Right cardiac atrium (tissue), 5 donors: ENCODE measurements around the gene SGTB. TPM values are rescaled to one million over a fixed set of nuclear protein-coding genes. Genes with fewer than 3 reads are reported as not detected.

ENCODE experiments used
- ATAC-seq, 2 donors: fragments of 200-7000 bp; cut with Tn5 transposase; one replicate each; pipeline versions ENCODE4 v1.8.0 to v1.9.1; 2020; ENCODE audit warnings: moderate library complexity in 2 of 2, mild to moderate bottlenecking in 1 of 2
- DNase-seq, 3 donors: peaks; one replicate each; pipeline ENCODE4 v3.0.0-alpha.2; 2020
- H3K27ac ChIP-seq: one replicate; pipeline ENCODE4 v1.5.1; 2013; ENCODE audit warnings: mild to moderate bottlenecking, low read length, control low read depth, moderate library complexity
- H3K27me3 ChIP-seq: one replicate; pipeline ENCODE4 v1.6.1; 2013; ENCODE audit not compliant: control insufficient read depth, insufficient read depth
- H3K4me1 ChIP-seq: one replicate; pipeline ENCODE4 v1.6.1; 2013; ENCODE audit warnings: low read length; ENCODE audit not compliant: control insufficient read depth, insufficient read depth
- H3K4me3 ChIP-seq: one replicate; pipeline ENCODE4 v1.5.1; 2013; ENCODE audit warnings: low read length, control low read depth
- H3K9me3 ChIP-seq: one replicate; pipeline ENCODE4 v1.6.1; 2013; ENCODE audit warnings: low read length; ENCODE audit not compliant: control insufficient read depth
- WGBS: extraction: QIAGEN DNeasy Blood & Tissue Kit; methylation state at CpG from one replicate; pipeline ENCODE4 v1.1.7; 2013; 5-methylcytosine and 5-hydroxymethylcytosine counted together
- intact Hi-C, 4 donors: fragments of 100-400 bp; cut with DNase I; formaldehyde crosslinking; loops; one replicate each; pipeline versions ENCODE4 v1.11.0 to v1.14.0; 2022 to 2023
- long read RNA-seq, 4 donors: library from polyadenylated mRNA; unstranded; transcript quantifications; one replicate each; pipeline ENCODE4 v2.0.0, GENCODE V29; 2020 to 2021
- polyA plus RNA-seq: library from polyadenylated mRNA; stranded (reverse); fragments of 200-250 nt; gene quantifications from one replicate; pipeline ENCODE4 v1.2.3, GENCODE V29; 2013
- total RNA-seq, 4 donors: library from RNA; stranded (reverse); fragmentation: NEBNext Ultra II Directional; extraction: Animal tissue kit (Norgen Biotek cat#: 25700); gene quantifications; one replicate each; pipeline ENCODE4 v1.2.1, GENCODE V29; 2021
- donor health status: healthy with polysubstance abuse.
- donor health status: DM: no; HTN: yes; CAD: no.
- donor health status: DM: no; HTN: no; CAD: no.
- donor health status: DM: no; HTN: yes; CAD: no; lungs with severe emphysema.
- donor health status: DM: yes; HTN: yes; CAD: no.

The SGTB gene
- total RNA-seq (10 to 100 TPM in 1 of 4 donors, 1 to 10 TPM in 3; 8.7 to 10.2 (median 9.4) TPM), polyA plus RNA-seq (2.6 TPM)
- long read RNA-seq, donor 1, full-length matches to known transcripts, result 4 of 5 reads
- long read RNA-seq, donor 1, partial matches to known transcripts, result 0 of 5 reads
- long read RNA-seq, donor 1, other reads (novel, unspliced or antisense), result 1 of 5 reads
- long read RNA-seq, donor 2, full-length matches to known transcripts, result 1 of 1 reads
- long read RNA-seq, donor 2, partial matches to known transcripts, result 0 of 1 reads
- long read RNA-seq, donor 2, other reads (novel, unspliced or antisense), result 0 of 1 reads
- long read RNA-seq, donor 3, full-length matches to known transcripts, result 11 of 14 reads
- long read RNA-seq, donor 3, partial matches to known transcripts, result 0 of 14 reads
- long read RNA-seq, donor 3, other reads (novel, unspliced or antisense), result 3 of 14 reads
- long read RNA-seq, donor 4, full-length matches to known transcripts, result 1 of 2 reads
- long read RNA-seq, donor 4, partial matches to known transcripts, result 0 of 2 reads
- long read RNA-seq, donor 4, other reads (novel, unspliced or antisense), result 1 of 2 reads

GRCh38 chr5:65721720-65722574 is at the start of gene SGTB, which contains the start of gene NLN:
SGTB (minus strand) TSS chr5:65722109; CDS start chr5:65720807, 1,302 bp downstream.
NLN (plus strand) TSS chr5:65722205; CDS start chr5:65722374, 169 bp downstream.
- peak; percentile 99 for ATAC-seq
- H3K4me1 ChIP-seq, result no peaks in the 10 kb centered on the region

GRCh38 chr5:65771266-65771665 is 49.4 kb upstream of the SGTB start:
- no peak overlapping the region for H3K27ac ChIP-seq
- H3K27me3 ChIP-seq, result no peaks in the 10 kb centered on the region
- no peaks in the 10 kb centered on the region for H3K4me1 ChIP-seq
- no peaks in the 10 kb centered on the region for H3K9me3 ChIP-seq
- H3K4me3 ChIP-seq, result no peak overlapping the region
- intact Hi-C loops, result no loop called here
- ATAC-seq (no peak), DNase-seq (no peak)
- 92% methylated on average over 2 of the region's 2 CpGs for WGBS

More at GRCh38 chr5:65721720-65722574, at the start of gene SGTB, which contains the start of gene NLN:
- intact Hi-C loops, result no loop called here
- Histone ChIP-seq H3K9me3 (no peaks in the 10 kb centered on the region), H3K27me3 (no peaks in the 10 kb centered on the region), H3K4me3 (peak within 1 kb of the TSS; percentile 93), H3K27ac (peak within 1 kb of the TSS; percentile 80)
- DNase-seq, result peak; percentile 89 to 95 (median 95)
- under 1% methylated on average over 92 of the region's 92 CpGs for WGBS

GRCh38 chr5:65769539-65769938 is 47.6 kb upstream of the SGTB start:
- WGBS, result 52% methylated on average over 1 of the region's 1 CpG
- DNase-seq (no peak), ATAC-seq (no peak)
- Histone ChIP-seq H3K4me3 (no peak overlapping the region), H3K27me3 (no peaks in the 10 kb centered on the region), H3K4me1 (no peaks in the 10 kb centered on the region), H3K27ac (no peak overlapping the region), H3K9me3 (no peaks in the 10 kb centered on the region)
- intact Hi-C loops, result no loop called here

- no peaks in the 10 kb centered on the region for H3K27me3 ChIP-seq
- intact Hi-C loops, result no loop called here
- WGBS, result 98% methylated on average over 7 of the region's 7 CpGs
Observed at GRCh38 chr5:65768723-65769346, 46.9 kb upstream of the SGTB start.

GRCh38 chr5:65767565-65767964 is 45.7 kb upstream of the SGTB start:
- no peaks in the 10 kb centered on the region for H3K4me1 ChIP-seq
- intact Hi-C loops, result no loop called here
- no peak overlapping the region for H3K4me3 ChIP-seq
- ATAC-seq (no peak), DNase-seq (no peak)
- no peaks in the 10 kb centered on the region for H3K27me3 ChIP-seq
- H3K9me3 ChIP-seq, result no peaks in the 10 kb centered on the region
- H3K27ac ChIP-seq, result no peak overlapping the region
- 100% methylated on average over 1 of the region's 1 CpG for WGBS

More at GRCh38 chr5:65768723-65769346, 46.9 kb upstream of the SGTB start:
- DNase-seq (no peak), ATAC-seq (no peak)
- H3K4me3 ChIP-seq, result no peak overlapping the region
- H3K27ac ChIP-seq, result no peak overlapping the region
- no peaks in the 10 kb centered on the region for H3K9me3 ChIP-seq
- no peaks in the 10 kb centered on the region for H3K4me1 ChIP-seq

- Histone ChIP-seq H3K9me3 (no peaks in the 10 kb centered on the region), H3K4me3 (no peak overlapping the region), H3K27ac (no peak overlapping the region), H3K4me1 (no peaks in the 10 kb centered on the region), H3K27me3 (no peaks in the 10 kb centered on the region)
- intact Hi-C loops, result no loop called here
- DNase-seq, result no peak
- over 99% methylated on average over 2 of the region's 2 CpGs for WGBS
- no peak for ATAC-seq
Observed at GRCh38 chr5:65766781-65767180, 44.9 kb upstream of the SGTB start.

GRCh38 chr5:65766175-65766574 is 44.3 kb upstream of the SGTB start:
- intact Hi-C loops, result no loop called here
- Histone ChIP-seq H3K4me1 (no peaks in the 10 kb centered on the region), H3K4me3 (no peak overlapping the region), H3K27ac (no peak overlapping the region), H3K27me3 (no peaks in the 10 kb centered on the region), H3K9me3 (no peaks in the 10 kb centered on the region)
- ATAC-seq (no peak), DNase-seq (no peak)
- 95% methylated on average over 2 of the region's 2 CpGs for WGBS

- Histone ChIP-seq H3K27me3 (no peaks in the 10 kb centered on the region), H3K27ac (no peak overlapping the region), H3K9me3 (no peaks in the 10 kb centered on the region), H3K4me1 (no peaks in the 10 kb centered on the region), H3K4me3 (no peak overlapping the region)
- no peak for ATAC-seq
- DNase-seq, result no peak
- intact Hi-C loops, result no loop called here
- 96% methylated on average over 1 of the region's 1 CpG for WGBS
Observed at GRCh38 chr5:65765582-65765981, 43.7 kb upstream of the SGTB start.

GRCh38 chr5:65762234-65762633 is 40.3 kb upstream of the SGTB start:
- intact Hi-C loops, result no loop called here
- 86% methylated on average over 1 of the region's 1 CpG for WGBS
- DNase-seq, result no peak

GRCh38 chr5:65760504-65761275 is 38.8 kb upstream of the SGTB start:
- Histone ChIP-seq H3K27ac (no peak overlapping the region), H3K4me3 (no peak overlapping the region), H3K27me3 (no peaks in the 10 kb centered on the region), H3K9me3 (no peaks in the 10 kb centered on the region), H3K4me1 (no peaks in the 10 kb centered on the region)
- ATAC-seq, result peak; percentile 72 to 91
- WGBS, result 54% methylated on average over 2 of the region's 2 CpGs
- DNase-seq, result peak in 1 of 3 donors; percentile 39
- intact Hi-C loops, result no loop called here

More at GRCh38 chr5:65762234-65762633, 40.3 kb upstream of the SGTB start:
- Histone ChIP-seq H3K27ac (no peak overlapping the region), H3K4me1 (no peaks in the 10 kb centered on the region), H3K4me3 (no peak overlapping the region), H3K27me3 (no peaks in the 10 kb centered on the region), H3K9me3 (no peaks in the 10 kb centered on the region)
- no peak for ATAC-seq
